Testis (tissue), 2 donors: ENCODE results near the gene VOPP1.

Experiments
- CTCF ChIP-seq, 3 experiments: fragments of 450-650 bp in 2 of 3; fragments of 200-600 bp in 1 of 3; sonication (generic) in 1 of 3; IDR thresholded peaks; one replicate each; pipeline ENCODE4 v1.5.1; 2016 to 2019; ENCODE audit warnings: antibody characterized with exemption in 3 of 3, mild to moderate bottlenecking in 2 of 3, moderate library complexity in 1 of 3
- POLR2A ChIP-seq: fragments of 450-650 bp; IDR thresholded peaks from one replicate; pipeline ENCODE4 v1.6.1; 2017; ENCODE audit warnings: antibody characterized with exemption, mild to moderate bottlenecking, moderate library complexity

GRCh38 chr7:55521512-55521911 lies 50.8 kb downstream of the VOPP1 start:
- TF ChIP-seq CTCF (IDR thresholded peaks at IDR 0.05) (no peak), POLR2A (no peak)
